D721Med (cell line): ENCODE results near the gene PNPO.

Source experiments
- DNase-seq: peaks from one replicate; pipeline ENCODE4 v3.0.0; 2011; ENCODE audit warnings: low spot score; ENCODE audit not compliant: insufficient read length
- FAIRE-seq: peaks from 2 replicates; lab custom pipeline; 2011; peaks lifted over from hg19 to GRCh38; lab: Jason Lieb, UNC
- TF ChIP-seq, protein P1 (sequence below): IDR thresholded peaks from 2 replicates; pipeline ENCODE4 v1.5.1; 2012; ENCODE audit warnings: mild to moderate bottlenecking, control low read depth; ENCODE audit not compliant: insufficient read depth; ENCODE audit errors: missing control alignments

The PNPO gene

DNA sequence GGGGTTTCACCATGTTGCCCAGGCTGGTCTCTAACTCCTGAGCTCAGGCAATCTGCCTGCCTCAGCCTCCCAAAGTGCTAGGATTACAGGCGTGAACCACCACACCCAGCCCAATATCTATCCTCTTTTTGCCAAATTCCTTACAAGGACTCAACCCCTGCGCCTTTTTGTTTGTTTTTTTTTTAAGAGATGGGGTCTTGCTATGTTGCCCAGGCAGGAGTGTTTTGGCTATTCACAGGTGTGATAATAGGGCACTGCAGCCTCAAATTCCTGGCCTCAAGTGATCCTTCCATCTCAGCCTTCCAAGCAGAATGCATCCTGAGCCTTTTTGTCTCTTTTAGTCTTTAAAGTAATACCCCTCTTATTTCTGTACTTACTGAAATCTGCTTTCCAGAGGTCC lies 28.3 kb upstream of the PNPO start:
- TF ChIP-seq, protein P1, sequence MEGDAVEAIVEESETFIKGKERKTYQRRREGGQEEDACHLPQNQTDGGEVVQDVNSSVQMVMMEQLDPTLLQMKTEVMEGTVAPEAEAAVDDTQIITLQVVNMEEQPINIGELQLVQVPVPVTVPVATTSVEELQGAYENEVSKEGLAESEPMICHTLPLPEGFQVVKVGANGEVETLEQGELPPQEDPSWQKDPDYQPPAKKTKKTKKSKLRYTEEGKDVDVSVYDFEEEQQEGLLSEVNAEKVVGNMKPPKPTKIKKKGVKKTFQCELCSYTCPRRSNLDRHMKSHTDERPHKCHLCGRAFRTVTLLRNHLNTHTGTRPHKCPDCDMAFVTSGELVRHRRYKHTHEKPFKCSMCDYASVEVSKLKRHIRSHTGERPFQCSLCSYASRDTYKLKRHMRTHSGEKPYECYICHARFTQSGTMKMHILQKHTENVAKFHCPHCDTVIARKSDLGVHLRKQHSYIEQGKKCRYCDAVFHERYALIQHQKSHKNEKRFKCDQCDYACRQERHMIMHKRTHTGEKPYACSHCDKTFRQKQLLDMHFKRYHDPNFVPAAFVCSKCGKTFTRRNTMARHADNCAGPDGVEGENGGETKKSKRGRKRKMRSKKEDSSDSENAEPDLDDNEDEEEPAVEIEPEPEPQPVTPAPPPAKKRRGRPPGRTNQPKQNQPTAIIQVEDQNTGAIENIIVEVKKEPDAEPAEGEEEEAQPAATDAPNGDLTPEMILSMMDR: no peak
- DNase-seq: no peak
- FAIRE-seq: no peak

DNA sequence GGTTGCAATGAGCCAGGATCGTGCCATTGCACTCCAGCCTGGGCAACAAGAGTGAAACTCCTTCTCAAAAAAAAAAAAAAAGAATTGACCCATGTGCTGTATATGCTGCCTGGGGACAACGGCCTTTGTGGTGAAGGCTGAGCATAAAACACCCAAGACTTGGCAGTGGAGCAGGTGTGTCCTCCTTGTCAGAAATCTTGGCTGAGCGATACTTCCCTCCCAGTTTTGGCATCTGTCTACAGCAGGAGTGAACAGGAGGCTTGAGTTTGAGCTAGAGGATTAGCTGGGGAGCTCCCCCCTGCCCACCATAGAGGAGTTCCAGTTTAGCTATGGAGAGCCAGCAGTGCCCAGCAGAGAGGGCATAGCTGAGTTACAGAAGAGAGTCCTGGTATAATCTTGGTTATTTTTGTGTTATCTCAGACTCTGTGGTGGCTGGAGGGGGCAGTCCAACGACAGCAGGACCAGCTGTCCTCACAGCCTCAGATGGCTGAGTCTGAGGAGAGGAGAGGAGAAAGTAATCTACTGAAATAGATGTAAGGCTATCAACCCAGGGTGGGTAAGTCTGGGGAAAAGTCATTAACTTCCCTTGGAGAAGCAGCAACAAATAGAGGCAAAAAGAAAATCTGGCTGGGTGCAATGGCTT lies 26.9 kb upstream of the PNPO start:
- FAIRE-seq: no peak
- DNase-seq: no peak
- TF ChIP-seq, protein P1: no peak

DNA sequence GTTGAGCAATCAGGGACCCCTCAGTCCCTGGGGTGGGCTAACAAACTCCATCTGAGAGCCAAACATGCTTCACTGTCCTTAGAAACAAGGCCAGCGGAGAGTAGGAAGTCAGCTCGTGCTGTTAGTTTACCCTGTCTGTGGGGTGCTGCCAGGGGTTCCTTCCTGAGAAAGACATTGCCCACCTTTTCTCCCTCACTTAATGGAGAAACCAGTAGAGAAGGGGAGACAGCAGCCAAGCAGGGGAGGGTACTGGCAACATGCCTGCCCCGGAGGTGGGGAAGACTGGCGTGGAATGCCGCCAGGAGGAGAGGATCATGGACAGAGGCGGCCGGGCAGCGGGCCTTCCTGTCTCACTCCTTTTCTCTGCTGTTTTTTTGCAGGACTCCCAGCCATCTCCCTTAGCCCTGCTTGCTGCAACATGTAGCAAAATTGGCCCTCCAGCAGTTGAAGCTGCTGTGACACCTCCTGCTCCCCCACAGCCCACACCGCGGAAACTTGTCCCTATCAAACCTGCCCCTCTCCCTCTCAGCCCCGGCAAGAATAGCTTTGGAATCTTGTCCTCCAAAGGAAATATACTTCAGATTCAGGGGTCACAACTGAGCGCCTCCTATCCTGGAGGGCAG lies 25.5 kb upstream of the PNPO start:
- DNase-seq: no peak
- TF ChIP-seq, protein P1: no peak
- no peak for FAIRE-seq

DNA sequence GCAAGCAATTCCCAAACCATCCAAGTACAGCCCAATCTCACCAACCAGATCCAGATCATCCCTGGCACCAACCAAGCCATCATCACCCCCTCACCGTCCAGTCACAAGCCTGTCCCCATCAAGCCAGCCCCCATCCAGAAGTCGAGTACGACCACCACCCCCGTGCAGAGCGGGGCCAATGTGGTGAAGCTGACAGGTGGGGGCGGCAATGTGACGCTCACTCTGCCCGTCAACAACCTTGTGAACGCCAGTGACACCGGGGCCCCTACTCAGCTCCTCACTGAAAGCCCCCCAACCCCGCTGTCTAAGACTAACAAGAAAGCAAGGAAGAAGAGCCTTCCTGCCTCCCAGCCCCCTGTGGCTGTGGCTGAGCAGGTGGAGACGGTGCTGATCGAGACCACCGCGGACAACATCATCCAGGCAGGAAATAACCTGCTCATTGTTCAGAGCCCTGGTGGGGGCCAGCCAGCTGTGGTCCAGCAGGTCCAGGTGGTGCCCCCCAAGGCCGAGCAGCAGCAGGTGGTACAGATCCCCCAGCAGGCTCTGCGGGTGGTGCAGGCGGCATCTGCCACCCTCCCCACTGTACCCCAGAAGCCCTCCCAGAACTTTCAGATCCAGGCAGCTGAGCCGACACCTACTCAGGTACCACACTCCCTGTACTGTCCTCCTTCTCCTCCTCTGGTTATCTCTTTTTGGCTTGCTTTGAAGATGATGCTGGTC lies 24.7 kb upstream of the PNPO start:
- DNase-seq (no peak), FAIRE-seq (no peak)
- TF ChIP-seq, protein P1: no peak

DNA sequence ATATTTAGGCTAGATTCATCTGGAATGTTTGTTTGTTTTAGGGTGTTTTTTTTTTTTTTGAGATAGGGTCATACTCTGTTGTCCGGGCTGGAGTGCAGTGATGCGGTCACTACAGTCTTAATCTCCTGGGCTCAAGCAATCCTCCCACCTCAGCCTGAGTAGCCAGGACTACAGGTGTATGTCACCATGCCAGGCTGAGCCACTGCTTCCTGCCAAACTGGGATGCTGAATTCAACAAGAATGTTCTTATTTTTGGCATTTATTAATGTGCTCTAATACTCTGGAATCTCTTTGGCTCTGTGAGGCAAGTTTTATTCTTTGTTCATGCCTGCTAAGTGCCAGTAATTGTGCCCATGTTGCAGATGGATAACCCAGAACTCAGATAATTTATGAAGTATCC lies 23.8 kb upstream of the PNPO start:
- TF ChIP-seq, protein P1: no peak
- DNase-seq (no peak), FAIRE-seq (no peak)

DNA sequence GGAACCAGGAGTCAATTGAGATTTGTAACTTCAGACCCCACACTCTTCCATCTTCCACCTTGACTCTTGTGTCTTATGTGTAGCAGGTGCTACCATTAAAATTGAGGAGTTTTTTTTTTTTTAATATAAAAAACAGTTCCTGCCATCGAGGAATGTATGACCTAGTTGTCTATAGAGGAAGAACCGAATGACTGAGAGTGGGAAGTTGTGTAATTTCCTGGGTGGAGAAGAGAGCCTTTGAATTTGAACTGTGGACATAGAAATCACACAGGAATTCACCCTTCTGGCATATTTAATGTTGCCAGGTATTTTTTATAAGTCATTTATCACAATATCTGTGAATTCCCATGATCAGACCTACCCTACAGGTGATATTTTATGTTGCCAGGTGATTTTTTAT lies 23.4 kb upstream of the PNPO start:
- DNase-seq: no peak
- TF ChIP-seq, protein P1: no peak
- no peak for FAIRE-seq
